MCF 10A (cell line): ENCODE data around the gene NACC2. TPM values are rescaled to one million over a fixed set of nuclear protein-coding genes. Genes with fewer than 3 reads are reported as not detected.

Experiments used
- BruUV-seq: library from RNA; stranded (reverse); fragments of 400-500 nt; replicated peaks from 2 replicates; lab custom pipeline; 2021; lab: Mats Ljungman, UMichigan
- CTCF ChIA-PET: fragments of 300-600 bp; sonication (Branson Sonifier 250); formaldehyde crosslinking; extraction: SDS; loops from one replicate; lab custom pipeline; 2021; ENCODE audit warnings: antibody characterized with exemption, inconsistent platforms; lab: Yijun Ruan, JAX
- POLR2A ChIA-PET: fragments of 300-600, 350-650 bp; sonication (Branson Sonifier 250); formaldehyde crosslinking; extraction: SDS; loops from one replicate; lab custom pipeline; 2020; ENCODE audit warnings: antibody characterized with exemption, inconsistent platforms; lab: Yijun Ruan, JAX
- DNase-seq: peaks from one replicate; pipeline ENCODE4 v3.0.0-alpha.2; 2018; ENCODE audit not compliant: unreplicated experiment
- H3K27ac Mint-ChIP-seq: one replicate; pipeline ENCODE4 v1.8.0; 2022; ENCODE audit warnings: mild to moderate bottlenecking, low read depth, mixed read lengths; ENCODE audit not compliant: unreplicated experiment
- H3K27me3 Mint-ChIP-seq: one replicate; pipeline ENCODE4 v1.8.0; 2022; ENCODE audit warnings: mixed read lengths; ENCODE audit not compliant: insufficient read depth, unreplicated experiment
- H3K36me3 Mint-ChIP-seq: one replicate; pipeline ENCODE4 v1.8.0; 2022; ENCODE audit warnings: mild to moderate bottlenecking, moderate library complexity, mixed read lengths; ENCODE audit not compliant: insufficient read depth, unreplicated experiment
- H3K4me1 Mint-ChIP-seq: one replicate; pipeline ENCODE4 v1.8.0; 2022; ENCODE audit warnings: mixed read lengths; ENCODE audit not compliant: insufficient read depth, unreplicated experiment
- H3K4me3 Mint-ChIP-seq: one replicate; pipeline ENCODE4 v1.8.0; 2022; ENCODE audit warnings: mild to moderate bottlenecking, moderate library complexity, mixed read lengths; ENCODE audit not compliant: unreplicated experiment
- H3K9me3 Mint-ChIP-seq: one replicate; pipeline ENCODE4 v1.8.0; 2022; ENCODE audit warnings: mixed read lengths; ENCODE audit not compliant: unreplicated experiment
- intact Hi-C: fragments of 100-400 bp; cut with micrococcal nuclease; formaldehyde crosslinking; loops from 2 replicates; pipeline ENCODE4 v1.14.1; 2022
- total RNA-seq: library from RNA; stranded (reverse); gene quantifications from 2 replicates; pipeline ENCODE4 v1.2.3, GENCODE V29; 2022
- TF ChIP-seq, protein P1 (sequence below): fragments of 200-600 bp; IDR thresholded peaks from one replicate; pipeline ENCODE4 v1.8.0; 2022; ENCODE audit warnings: antibody characterized with exemption, mild to moderate bottlenecking; ENCODE audit not compliant: unreplicated experiment

NACC2 gene
- total RNA-seq, 1 experiment from 2014 or later = 16.5 TPM

DNA sequence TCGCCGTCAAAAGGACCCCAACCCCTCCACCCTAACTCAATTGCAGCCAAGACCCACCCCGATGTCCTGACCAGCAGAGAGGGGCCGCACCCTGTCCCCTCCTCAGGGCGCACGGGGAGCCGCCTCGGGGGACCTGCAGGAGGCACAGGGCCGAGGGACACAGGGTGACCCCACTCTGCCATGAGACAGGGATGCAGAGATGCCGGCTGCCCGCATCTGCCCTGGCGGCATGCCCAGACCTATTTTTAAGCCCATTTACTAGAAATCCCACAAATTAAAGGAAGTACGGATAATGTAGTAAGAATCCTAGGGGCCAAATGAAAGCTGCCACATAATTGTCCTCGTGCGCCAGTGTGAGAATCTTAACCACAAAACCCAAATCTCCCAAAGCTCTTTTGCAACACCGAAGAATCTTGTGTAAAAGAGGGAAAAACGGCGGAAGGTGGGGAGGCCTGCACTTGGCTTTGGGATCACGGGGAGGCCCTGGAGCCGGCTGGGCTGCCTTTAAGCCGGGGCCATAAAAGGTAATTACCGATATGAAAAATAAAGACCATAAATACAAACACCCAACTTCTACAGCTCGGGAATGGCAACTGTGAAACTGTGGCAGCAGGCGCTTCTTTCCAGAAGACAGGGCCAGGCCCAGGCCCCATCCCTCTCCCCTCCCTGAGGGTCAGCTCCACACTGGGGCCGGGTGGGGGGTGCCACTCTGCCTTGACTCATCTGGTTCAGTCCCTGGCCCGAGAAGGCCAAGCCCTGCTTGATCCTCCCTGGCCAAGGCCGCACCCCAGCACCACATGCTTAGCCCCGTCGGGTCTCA, 35.0 kb downstream of the NACC2 start:
- intact Hi-C loops = no loop called here
- POLR2A ChIA-PET = no interaction called here
- Mint-ChIP-seq H3K27me3 (no peaks in the 10 kb centered on the region), H3K27ac (no peak overlapping the region), H3K36me3 (peaks cover 3% of the 10 kb centered on the region), H3K4me1 (peaks cover 4% of the 10 kb centered on the region), H3K9me3 (no peaks in the 10 kb centered on the region), H3K4me3 (no peak overlapping the region)
- BruUV-seq = no TSS peak
- TF ChIP-seq, protein P1, sequence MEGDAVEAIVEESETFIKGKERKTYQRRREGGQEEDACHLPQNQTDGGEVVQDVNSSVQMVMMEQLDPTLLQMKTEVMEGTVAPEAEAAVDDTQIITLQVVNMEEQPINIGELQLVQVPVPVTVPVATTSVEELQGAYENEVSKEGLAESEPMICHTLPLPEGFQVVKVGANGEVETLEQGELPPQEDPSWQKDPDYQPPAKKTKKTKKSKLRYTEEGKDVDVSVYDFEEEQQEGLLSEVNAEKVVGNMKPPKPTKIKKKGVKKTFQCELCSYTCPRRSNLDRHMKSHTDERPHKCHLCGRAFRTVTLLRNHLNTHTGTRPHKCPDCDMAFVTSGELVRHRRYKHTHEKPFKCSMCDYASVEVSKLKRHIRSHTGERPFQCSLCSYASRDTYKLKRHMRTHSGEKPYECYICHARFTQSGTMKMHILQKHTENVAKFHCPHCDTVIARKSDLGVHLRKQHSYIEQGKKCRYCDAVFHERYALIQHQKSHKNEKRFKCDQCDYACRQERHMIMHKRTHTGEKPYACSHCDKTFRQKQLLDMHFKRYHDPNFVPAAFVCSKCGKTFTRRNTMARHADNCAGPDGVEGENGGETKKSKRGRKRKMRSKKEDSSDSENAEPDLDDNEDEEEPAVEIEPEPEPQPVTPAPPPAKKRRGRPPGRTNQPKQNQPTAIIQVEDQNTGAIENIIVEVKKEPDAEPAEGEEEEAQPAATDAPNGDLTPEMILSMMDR = no peak
- peak; percentile 58 for DNase-seq
- CTCF ChIA-PET = no interaction called here

DNA sequence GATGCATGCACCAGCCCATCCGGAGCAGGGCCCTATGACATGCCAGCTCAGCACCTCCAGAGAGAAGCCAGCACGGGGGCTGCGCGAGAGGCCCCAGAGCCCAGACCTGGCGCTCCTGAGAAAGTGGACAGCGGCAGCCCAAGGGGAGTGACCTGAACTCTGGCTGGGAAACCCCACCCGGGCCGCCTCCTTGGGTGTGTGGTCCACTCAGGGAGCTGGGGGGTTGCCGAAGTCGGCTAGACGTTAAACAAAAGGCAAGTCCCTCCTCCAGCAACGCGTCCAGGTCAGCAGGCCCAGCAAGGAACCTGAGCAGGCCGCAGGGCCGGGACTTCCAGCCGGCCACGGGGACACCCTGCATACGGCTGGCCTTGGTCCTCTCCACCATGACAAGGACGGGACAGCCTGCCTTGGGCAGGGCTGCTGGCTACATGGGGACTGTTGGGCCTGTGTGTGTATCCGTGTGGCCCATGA, 35.7 kb downstream of the NACC2 start:
- H3K36me3 Mint-ChIP-seq = no peaks in the 10 kb centered on the region
- POLR2A ChIA-PET = no interaction called here
- no peaks in the 10 kb centered on the region for H3K9me3 Mint-ChIP-seq
- intact Hi-C loops = no loop called here
- DNase-seq = no peak
- no peak overlapping the region for H3K27ac Mint-ChIP-seq
- TF ChIP-seq, protein P1 = no peak
- peaks cover 9% of the 10 kb centered on the region for H3K4me1 Mint-ChIP-seq
- no peak overlapping the region for H3K4me3 Mint-ChIP-seq
- no TSS peak for BruUV-seq
- no peaks in the 10 kb centered on the region for H3K27me3 Mint-ChIP-seq
- CTCF ChIA-PET = interaction anchor here (0.5 kb wide), 1 partner anchor 27 kb away, joined by 5 read pairs; no protein-coding TSS in a partner anchor

DNA sequence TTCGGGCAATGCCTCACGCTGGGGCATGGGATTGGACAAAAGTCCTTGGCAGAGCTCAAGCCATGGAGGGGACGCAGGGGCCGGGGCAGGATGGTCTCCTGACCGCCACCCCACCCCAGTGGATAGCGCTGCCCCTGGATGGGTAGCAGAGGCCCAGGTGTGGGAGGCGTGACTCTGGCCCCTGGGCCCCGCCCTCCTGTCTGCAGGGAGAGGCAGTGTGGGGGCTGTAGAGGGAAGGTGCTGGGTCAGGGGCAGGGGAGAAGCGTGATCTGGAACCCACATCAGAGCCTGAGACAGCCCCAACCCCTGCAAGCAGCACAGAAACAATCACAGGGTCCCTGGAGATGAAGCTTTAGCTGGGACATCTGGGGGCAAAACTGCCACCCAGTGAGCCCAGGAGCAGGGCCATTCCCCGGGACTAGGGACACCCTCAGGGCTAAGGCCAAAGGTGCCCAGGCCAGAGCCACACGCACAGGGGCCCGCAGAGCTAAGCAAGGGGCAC, 36.2 kb downstream of the NACC2 start:
- POLR2A ChIA-PET = no interaction called here
- intact Hi-C loops = no loop called here
- TF ChIP-seq, protein P1 = no peak

DNA sequence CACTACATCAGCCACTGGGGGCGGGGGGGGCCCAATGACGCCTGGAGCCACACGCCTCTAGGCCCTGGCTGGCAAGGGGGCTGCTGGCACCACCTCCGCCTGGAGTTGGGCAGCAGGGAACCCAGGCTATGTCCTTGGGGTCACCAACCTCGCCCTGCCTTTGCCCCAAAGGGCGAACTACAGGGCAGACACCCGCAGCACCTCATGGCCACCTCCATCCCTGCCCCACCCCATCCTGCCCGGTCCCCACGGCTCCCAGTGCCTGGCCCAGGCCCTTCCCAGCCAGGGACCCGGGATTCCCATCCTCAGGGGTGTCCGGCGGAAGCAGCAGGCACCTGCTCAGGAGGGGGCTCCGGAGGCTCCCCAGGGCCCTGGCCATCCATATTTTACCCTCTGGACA, 37.0 kb downstream of the NACC2 start:
- POLR2A ChIA-PET = no interaction called here

More for the DNA sequence above, 36.2 kb downstream of the NACC2 start:
- Mint-ChIP-seq H3K4me3 (no peak overlapping the region), H3K9me3 (no peaks in the 10 kb centered on the region), H3K4me1 (peaks cover 9% of the 10 kb centered on the region), H3K27me3 (no peaks in the 10 kb centered on the region), H3K36me3 (no peaks in the 10 kb centered on the region), H3K27ac (no peak overlapping the region)
- BruUV-seq = no TSS peak
- CTCF ChIA-PET = interaction anchor here (0.5 to 1.0 kb wide), 4 partner anchors 26 to 1500 kb away, joined by 3 to 5 read pairs (median 4); no protein-coding TSS in a partner anchor
- DNase-seq = no peak

More for the DNA sequence above, 37.0 kb downstream of the NACC2 start:
- BruUV-seq = no TSS peak
- intact Hi-C loops = no loop called here
- Mint-ChIP-seq H3K4me1 (peaks cover 9% of the 10 kb centered on the region), H3K27ac (no peak overlapping the region), H3K4me3 (no peak overlapping the region), H3K27me3 (no peaks in the 10 kb centered on the region), H3K9me3 (no peaks in the 10 kb centered on the region), H3K36me3 (no peaks in the 10 kb centered on the region)
- TF ChIP-seq, protein P1 = no peak
- CTCF ChIA-PET = interaction anchor here (0.6 to 1.0 kb wide), 3 partner anchors 64 to 1501 kb away, joined by 3 to 5 read pairs (median 3); no protein-coding TSS in a partner anchor
- DNase-seq = no peak
